Measurements from ENCODE around the gene EGFR.

The EGFR gene

DNA sequence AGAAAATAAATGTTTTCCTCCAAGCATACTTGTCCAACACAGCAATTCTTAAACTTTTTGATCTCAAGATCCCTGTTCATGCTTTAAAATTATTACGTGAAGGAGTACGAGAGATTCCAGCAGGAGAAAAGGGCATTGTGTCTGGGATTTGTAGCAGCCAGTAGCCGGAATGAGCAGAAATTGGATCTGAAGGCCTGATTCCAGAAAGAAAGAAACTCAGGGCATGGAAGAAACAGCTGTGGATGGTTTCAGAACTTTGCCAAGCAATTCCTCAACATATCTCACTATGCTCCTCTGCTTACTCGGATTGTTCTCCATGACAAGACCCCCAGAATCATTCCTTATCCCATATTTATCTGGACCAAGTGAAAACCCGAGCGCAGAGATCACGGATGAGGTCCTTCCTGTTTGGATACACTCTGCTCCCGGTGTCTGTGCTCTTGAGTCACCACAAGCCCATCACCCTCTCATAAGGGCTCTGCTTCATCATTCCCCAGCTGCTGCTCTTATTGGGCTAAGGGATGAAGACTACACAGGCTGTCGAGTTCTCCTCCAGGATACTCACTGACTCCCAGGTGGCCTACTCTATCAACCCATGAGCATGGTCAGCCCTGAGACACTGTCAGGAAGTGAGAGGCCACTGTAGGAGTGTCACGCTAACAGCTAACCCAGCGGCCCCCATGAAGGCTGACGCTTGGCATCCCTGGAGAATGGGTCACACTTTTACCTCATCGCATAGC is 225.4 kb downstream of the EGFR start:
- TF ChIP-seq, protein P1, sequence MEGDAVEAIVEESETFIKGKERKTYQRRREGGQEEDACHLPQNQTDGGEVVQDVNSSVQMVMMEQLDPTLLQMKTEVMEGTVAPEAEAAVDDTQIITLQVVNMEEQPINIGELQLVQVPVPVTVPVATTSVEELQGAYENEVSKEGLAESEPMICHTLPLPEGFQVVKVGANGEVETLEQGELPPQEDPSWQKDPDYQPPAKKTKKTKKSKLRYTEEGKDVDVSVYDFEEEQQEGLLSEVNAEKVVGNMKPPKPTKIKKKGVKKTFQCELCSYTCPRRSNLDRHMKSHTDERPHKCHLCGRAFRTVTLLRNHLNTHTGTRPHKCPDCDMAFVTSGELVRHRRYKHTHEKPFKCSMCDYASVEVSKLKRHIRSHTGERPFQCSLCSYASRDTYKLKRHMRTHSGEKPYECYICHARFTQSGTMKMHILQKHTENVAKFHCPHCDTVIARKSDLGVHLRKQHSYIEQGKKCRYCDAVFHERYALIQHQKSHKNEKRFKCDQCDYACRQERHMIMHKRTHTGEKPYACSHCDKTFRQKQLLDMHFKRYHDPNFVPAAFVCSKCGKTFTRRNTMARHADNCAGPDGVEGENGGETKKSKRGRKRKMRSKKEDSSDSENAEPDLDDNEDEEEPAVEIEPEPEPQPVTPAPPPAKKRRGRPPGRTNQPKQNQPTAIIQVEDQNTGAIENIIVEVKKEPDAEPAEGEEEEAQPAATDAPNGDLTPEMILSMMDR (IDR thresholded peaks at IDR 0.05; ENCODE audit: borderline replicate concordance, control extremely low read depth, extremely low read depth, insufficient read depth, missing control alignments), result no peak
- no peak for DNase-seq (ENCODE audit: low spot score)
- in situ Hi-C loops (cut with MboI; ENCODE audit: low sequenced_read_pairs, unreplicated experiment), result no loop called here

DNA sequence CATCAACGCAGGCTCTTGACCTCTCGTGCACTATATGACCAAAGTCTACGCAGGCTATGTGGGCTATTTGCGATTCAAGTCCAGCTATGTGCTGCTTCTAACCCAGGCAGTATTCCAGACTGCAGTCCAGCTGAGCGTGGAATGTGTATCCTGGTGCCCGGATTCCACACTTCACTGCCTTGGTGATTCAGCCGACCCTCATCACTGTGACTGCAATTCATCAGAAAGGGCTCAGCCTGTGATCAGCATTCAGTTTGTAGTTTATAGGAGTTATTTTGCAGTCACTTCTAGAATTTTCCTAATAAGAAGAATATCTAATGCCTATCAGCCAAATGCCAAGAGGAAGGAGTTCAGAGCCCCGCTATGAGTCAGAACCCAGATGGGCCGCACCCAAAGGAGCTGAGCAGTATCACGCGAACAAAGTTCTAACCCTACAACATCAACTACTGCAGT is 226.5 kb downstream of the EGFR start:
- in situ Hi-C loops (cut with MboI; ENCODE audit: low sequenced_read_pairs, unreplicated experiment), result no loop called here
- no peak for DNase-seq (ENCODE audit: low spot score)
- TF ChIP-seq, protein P1 (IDR thresholded peaks at IDR 0.05; ENCODE audit: borderline replicate concordance, control extremely low read depth, extremely low read depth, insufficient read depth, missing control alignments), result no peak

GRCh38 chr7:55246171-55246570 is 227.4 kb downstream of the EGFR start:
- DNase-seq (ENCODE audit: low spot score), result no peak
- in situ Hi-C loops (cut with MboI; ENCODE audit: low sequenced_read_pairs, unreplicated experiment), result no loop called here
- TF ChIP-seq, protein P1 (IDR thresholded peaks at IDR 0.05; ENCODE audit: borderline replicate concordance, control extremely low read depth, extremely low read depth, insufficient read depth, missing control alignments), result no peak

DNA sequence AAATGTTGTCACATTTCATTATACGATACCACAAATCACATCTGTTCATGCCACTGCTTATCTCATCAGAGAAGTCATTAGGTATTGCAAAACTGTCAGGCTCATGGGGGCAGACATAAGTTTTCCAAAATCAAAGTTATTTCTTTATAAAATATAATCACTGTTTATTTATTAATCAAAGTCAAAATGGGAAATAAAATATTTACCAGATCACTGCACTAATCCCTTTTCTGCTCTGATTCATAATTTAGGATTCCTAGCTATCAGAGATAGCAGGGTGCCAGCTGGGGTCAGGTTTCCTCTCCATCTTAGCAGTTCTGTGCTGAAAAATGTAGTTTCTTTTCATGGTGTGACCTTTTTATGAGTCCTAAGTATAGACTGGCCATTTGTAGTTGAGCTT is 228.6 kb downstream of the EGFR start:
- TF ChIP-seq, protein P1 (IDR thresholded peaks at IDR 0.05; ENCODE audit: borderline replicate concordance, control extremely low read depth, extremely low read depth, insufficient read depth, missing control alignments), result no peak
- in situ Hi-C loops (cut with MboI; ENCODE audit: low sequenced_read_pairs, unreplicated experiment), result no loop called here
- DNase-seq (ENCODE audit: low spot score), result no peak

DNA sequence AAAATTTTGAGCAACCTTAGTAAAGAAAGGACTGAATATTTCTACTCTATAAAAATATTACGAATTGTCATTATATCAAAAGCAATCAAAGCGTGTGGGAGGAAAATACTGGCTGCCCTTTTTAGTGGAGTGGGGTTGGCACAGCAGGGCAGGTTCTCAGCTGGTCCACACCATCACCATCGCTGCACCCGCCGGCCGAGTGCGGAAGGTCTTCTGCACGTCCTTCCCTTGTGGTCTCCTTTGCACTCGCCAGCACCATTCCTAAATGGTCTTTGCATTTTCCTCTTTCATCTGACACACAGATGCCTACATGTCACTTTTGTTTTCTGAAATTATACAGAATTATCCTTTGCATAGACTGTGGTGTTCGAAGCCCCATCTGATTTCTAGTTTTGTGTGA is 229.7 kb downstream of the EGFR start:
- DNase-seq (ENCODE audit: low spot score), result no peak
- in situ Hi-C loops (cut with MboI; ENCODE audit: low sequenced_read_pairs, unreplicated experiment), result no loop called here
- TF ChIP-seq, protein P1 (IDR thresholded peaks at IDR 0.05; ENCODE audit: borderline replicate concordance, control extremely low read depth, extremely low read depth, insufficient read depth, missing control alignments), result no peak

GRCh38 chr7:55249332-55249731 is 230.5 kb downstream of the EGFR start:
- in situ Hi-C loops (cut with MboI; ENCODE audit: low sequenced_read_pairs, unreplicated experiment), result no loop called here
- TF ChIP-seq, protein P1 (IDR thresholded peaks at IDR 0.05; ENCODE audit: borderline replicate concordance, control extremely low read depth, extremely low read depth, insufficient read depth, missing control alignments), result no peak
- no peak for DNase-seq (ENCODE audit: low spot score)

Measured in GM13976 (cell line).